Measurements from ENCODE around the gene IFNA8.

DNA sequence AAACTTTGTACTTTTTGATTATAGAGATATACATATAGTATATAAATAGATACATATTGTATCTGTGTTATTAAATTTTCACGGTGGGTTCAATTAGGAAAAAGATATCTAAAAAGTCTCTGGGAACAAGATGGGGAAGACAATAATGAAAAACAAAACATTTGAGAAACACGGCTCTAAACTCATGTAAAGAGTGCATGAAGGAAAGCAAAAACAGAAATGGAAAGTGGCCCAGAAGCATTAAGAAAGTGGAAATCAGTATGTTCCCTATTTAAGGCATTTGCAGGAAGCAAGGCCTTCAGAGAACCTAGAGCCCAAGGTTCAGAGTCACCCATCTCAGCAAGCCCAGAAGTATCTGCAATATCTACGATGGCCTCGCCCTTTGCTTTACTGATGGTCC lies 31.2 kb downstream of the IFNA8 start, which contains the start of gene IFNA1:
- TF ChIP-seq CTCF (conservative IDR thresholded peaks at IDR 0.05; ENCODE audit: low read depth, low read length) (no peak), EZH2 (IDR thresholded peaks at IDR 0.05; ENCODE audit: borderline replicate concordance, low read depth, low read length, poor library complexity, severe bottlenecking) (no peak)
